HepG2 (cell line): ENCODE data around the gene GPSM1.

Experiments used
- HDAC2 ChIP-seq: sonication (generic); formaldehyde crosslinking; IDR thresholded peaks from 2 replicates; pipeline ENCODE4 v1.4.0; 2020; ENCODE audit warnings: missing genetic modification reagents
- POLR2AphosphoS5 ChIP-seq: IDR thresholded peaks from 2 replicates; pipeline ENCODE4 v1.6.1; 2012; ENCODE audit warnings: low read depth, low read length
- STAT5B ChIP-seq: sonication (generic); formaldehyde crosslinking; IDR thresholded peaks from 2 replicates; pipeline ENCODE4 v1.4.0; 2020; ENCODE audit warnings: missing genetic modification reagents
- ZNF280B ChIP-seq: sonication (generic); formaldehyde crosslinking; IDR thresholded peaks from 2 replicates; pipeline ENCODE4 v1.5.0; 2020; ENCODE audit warnings: missing genetic modification reagents, mild to moderate bottlenecking, borderline replicate concordance

- no peak for TF ChIP-seq POLR2AphosphoS5
- TF ChIP-seq STAT5B (CRISPR knock-in tag) = no peak
- TF ChIP-seq ZNF280B (CRISPR knock-in tag) = no peak
- no peak for TF ChIP-seq HDAC2 (CRISPR knock-in tag)
Measured at GRCh38 chr9:136311051-136312008, 16.0 kb upstream of the GPSM1 start.
